GM18868 (cell line): ENCODE data around the gene COMT.
A peak's percentile ranks its signal among the peaks of the same experiment; 100 is the strongest.
"Not testable (repeated sequence)": the region's sequence is repeated elsewhere in the genome, so short reads cannot be mapped to it uniquely, and the experiment has no call there.

Source experiments
- ATAC-seq: cut with Tn5 transposase; IDR thresholded peaks from one replicate; pipeline ENCODE4 v1.9.1; 2021; ENCODE audit warnings: mild to moderate bottlenecking, moderate library complexity; ENCODE audit not compliant: unreplicated experiment

Gene COMT

GRCh38 chr22:19941365-19942082 is at the start of gene COMT, which contains the start of gene TXNRD2:
TSS of gene COMT (plus strand) at chr22:19941772. CDS start at chr22:19962527, 20,755 bp downstream.
TSS of gene TXNRD2 (minus strand) at chr22:19941818. CDS start at chr22:19941803, 15 bp downstream.
- no peak for ATAC-seq

- peak; percentile 31 for ATAC-seq
Observed at GRCh38 chr22:19892257-19892879, 49.2 kb upstream of the COMT start.

- ATAC-seq: no peak
Observed at GRCh38 chr22:19892925-19893324, 48.6 kb upstream of the COMT start.

- ATAC-seq: no peak
Observed at GRCh38 chr22:19893363-19893762, 48.2 kb upstream of the COMT start.

GRCh38 chr22:19895160-19895849 is 46.3 kb upstream of the COMT start:
- ATAC-seq: no peak

- ATAC-seq: no peak
Observed at GRCh38 chr22:19896665-19897355, 44.8 kb upstream of the COMT start.

GRCh38 chr22:19897726-19898125 is 43.8 kb upstream of the COMT start:
- ATAC-seq: no peak

- no peak for ATAC-seq
Observed at GRCh38 chr22:19898145-19898544, 43.4 kb upstream of the COMT start.

GRCh38 chr22:19898831-19899567 is 42.6 kb upstream of the COMT start:
- ATAC-seq: no peak

- ATAC-seq: no peak
Observed at GRCh38 chr22:19900707-19901436, 40.7 kb upstream of the COMT start.

GRCh38 chr22:19901577-19902244 is 39.9 kb upstream of the COMT start:
- ATAC-seq: no peak

- no peak for ATAC-seq
Observed at GRCh38 chr22:19902245-19902715, 39.3 kb upstream of the COMT start.

GRCh38 chr22:19903031-19903430 is 38.5 kb upstream of the COMT start:
- ATAC-seq: no peak

GRCh38 chr22:19903513-19903912 is 38.1 kb upstream of the COMT start:
- no peak for ATAC-seq

- no peak for ATAC-seq
Observed at GRCh38 chr22:19904174-19904856, 37.3 kb upstream of the COMT start.

GRCh38 chr22:19904935-19905334 is 36.6 kb upstream of the COMT start:
- no peak for ATAC-seq

- ATAC-seq: no peak
Observed at GRCh38 chr22:19905347-19906276, 36.0 kb upstream of the COMT start.

GRCh38 chr22:19906864-19907263 is 34.7 kb upstream of the COMT start:
- not testable (repeated sequence) for ATAC-seq
